A549 treated with CORT108297 at 1 μM for 4 hours (cell line): Measurements from ENCODE around the gene GLRX. TPM values are rescaled to one million over a fixed set of nuclear protein-coding genes. Genes with fewer than 3 reads are reported as not detected.

Experiments used
- total RNA-seq: library from RNA; stranded (reverse); fragments of 200-300 nt; extraction: Qiagen RNA extraction; gene quantifications from 5 replicates; pipeline ENCODE4 v1.2.3, GENCODE V29; 2022

The GLRX gene
- total RNA-seq: 50.6 to 94.5 TPM (median 58.6 TPM) in 5 replicates

GRCh38 chr5:95822542-95823181 is at the start of gene GLRX:
Gene GLRX, minus strand, starts transcription at chr5:95822726. Its CDS starts 64 bp downstream, at chr5:95822662.

Other genes with a start within 250 kb of the GLRX start
- gene GPR150, start 202.6 kb downstream of the GLRX start, total RNA-seq: 0.07 to 0.21 TPM (median 0.08 TPM) in 5 replicates
- gene RFESD, start 175.9 kb downstream of the GLRX start, total RNA-seq: 2.1 to 3.1 TPM (median 2.4 TPM) in 5 replicates
- not detected in 5 replicates for gene SPATA9, start 139.7 kb downstream of the GLRX start, total RNA-seq
- gene RHOBTB3, start 91.4 kb downstream of the GLRX start, total RNA-seq: 6.0 to 8.7 TPM (median 8.1 TPM) in 5 replicates
- 14.1 to 20.9 TPM (median 15.8 TPM) in 5 replicates for gene ELL2, start 139.1 kb upstream of the GLRX start, total RNA-seq